ENCODE data around the gene SLC39A9.
"Not testable (repeated sequence)": the region's sequence is repeated elsewhere in the genome, so short reads cannot be mapped to it uniquely, and the experiment has no call there.

The SLC39A9 gene

DNA sequence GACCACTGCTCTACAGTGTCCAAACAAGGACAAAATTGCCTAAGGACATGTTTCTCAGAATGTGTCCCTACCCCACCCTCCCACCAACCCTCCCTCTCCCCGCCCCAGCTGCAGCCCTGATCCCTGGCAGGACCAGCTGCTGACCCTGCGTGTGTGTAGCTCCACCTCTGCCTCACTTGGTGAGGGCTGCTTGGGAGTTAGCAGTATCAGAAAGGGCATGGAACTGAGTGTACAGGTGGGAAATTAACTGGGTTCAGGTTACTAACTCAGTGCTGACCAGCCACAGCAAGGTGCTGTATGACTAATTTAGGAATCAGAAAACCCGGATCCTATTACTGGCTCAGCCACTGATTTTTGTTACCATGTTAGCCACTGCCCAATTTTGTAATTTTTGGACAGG lies 74.8 kb downstream of the SLC39A9 start:
- no peak for FAIRE-seq

DNA sequence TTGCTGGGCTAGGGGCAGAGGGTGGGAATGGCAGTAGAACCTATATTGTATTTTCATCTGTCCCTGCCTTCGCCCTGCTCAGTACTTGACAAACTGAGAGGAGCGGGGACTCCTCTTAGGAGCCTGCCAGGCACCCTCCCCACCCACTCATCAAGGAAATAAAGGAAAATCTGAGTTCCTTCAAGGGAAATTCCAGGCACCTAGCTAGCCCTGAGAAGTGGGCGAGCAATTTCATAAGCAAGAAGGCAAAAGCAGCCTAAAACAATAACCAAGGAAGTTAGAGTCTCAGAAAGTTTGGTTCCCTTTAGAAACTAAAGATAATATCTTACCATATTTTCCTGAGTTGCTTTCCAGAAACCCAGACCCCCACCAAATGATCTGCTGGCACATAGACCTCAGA lies 75.5 kb downstream of the SLC39A9 start:
- no peak for DNase-seq (ENCODE audit: insufficient read length, low spot score)
- FAIRE-seq, result no peak

More for the DNA sequence above, 74.8 kb downstream of the SLC39A9 start:
- DNase-seq (ENCODE audit: insufficient read length, low spot score), result no peak

DNA sequence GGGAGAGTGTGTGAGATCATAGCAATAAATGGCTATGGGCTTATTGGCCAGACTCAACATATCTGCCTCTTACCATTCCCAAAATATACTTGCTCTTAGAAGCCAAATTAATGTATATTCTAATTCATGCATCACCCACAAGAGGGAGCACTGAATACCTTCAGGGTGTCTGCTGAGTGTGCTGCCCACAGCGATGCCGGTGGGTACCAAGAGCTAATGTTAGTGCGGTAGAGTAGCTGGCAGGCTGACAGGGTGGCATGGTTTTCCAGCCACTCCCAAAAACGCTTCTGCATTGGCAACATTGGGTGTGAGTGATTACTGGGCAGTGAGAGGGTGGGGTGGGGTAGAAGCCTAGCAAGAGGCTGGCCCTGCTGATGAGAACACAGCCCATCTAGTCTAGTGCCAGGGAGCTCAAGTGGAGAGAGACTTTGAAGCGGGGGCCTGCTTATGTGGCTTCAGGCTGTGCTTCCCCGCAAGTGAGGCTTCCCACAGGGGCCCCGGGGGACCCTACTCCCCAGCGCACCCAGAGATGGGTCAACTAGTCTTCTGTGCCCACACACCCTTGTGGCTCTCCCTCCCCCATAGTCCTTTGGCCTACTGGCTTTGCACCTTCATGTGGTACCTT lies 76.8 kb downstream of the SLC39A9 start:
- no peak for DNase-seq (ENCODE audit: insufficient read length, low spot score)
- peak; percentile 58 for FAIRE-seq

- DNase-seq (ENCODE audit: insufficient read length, low spot score); FAIRE-seq: not testable (repeated sequence)
Measured at GRCh38 chr14:69476824-69477450, 78.4 kb downstream of the SLC39A9 start.

DNA sequence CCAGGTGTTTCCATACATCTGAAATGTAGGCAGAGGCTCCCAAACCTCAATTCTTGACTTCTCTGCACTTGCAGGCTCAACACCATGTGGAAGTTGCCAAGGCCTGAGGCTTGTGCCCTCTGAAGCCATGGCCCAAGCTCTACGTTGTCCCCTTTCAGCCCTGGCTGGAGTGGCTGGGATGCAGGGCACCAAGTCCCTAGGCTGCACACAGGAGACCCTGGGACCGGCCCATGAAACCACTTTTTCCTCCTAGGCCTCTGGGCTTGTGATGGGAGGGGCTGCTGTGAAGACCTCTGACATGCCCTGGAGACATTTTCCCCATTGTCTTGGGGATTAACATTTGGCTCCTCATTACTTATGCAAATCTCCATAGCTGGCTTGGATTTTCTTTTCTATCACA lies 79.6 kb downstream of the SLC39A9 start:
- not testable (repeated sequence) for FAIRE-seq; DNase-seq (ENCODE audit: insufficient read length, low spot score)

GRCh38 chr14:69479696-69480095 lies 81.2 kb downstream of the SLC39A9 start:
- DNase-seq (ENCODE audit: insufficient read length, low spot score) (no peak), FAIRE-seq (no peak)

DNA sequence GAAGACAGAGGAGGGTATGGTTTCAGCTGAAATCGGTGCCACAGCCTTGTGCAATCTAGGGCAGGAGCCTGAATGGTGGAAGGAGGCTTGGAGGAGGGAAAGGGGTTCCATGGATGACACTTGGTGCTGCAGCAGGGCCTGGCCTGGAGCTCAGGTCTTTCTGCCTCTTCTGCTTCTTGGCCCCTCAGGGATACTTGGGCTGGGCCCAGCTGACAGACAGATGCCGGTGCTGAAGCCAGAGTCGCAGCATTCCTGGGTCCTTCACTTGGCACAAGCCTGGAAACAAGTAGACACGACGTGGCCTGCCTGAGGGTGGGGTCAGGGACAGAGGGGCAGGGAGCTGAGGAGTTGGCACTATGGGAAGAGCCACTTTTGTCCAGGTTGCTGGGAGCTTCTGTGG lies 81.6 kb downstream of the SLC39A9 start:
- no peak for DNase-seq (ENCODE audit: insufficient read length, low spot score)
- no peak for FAIRE-seq

DNA sequence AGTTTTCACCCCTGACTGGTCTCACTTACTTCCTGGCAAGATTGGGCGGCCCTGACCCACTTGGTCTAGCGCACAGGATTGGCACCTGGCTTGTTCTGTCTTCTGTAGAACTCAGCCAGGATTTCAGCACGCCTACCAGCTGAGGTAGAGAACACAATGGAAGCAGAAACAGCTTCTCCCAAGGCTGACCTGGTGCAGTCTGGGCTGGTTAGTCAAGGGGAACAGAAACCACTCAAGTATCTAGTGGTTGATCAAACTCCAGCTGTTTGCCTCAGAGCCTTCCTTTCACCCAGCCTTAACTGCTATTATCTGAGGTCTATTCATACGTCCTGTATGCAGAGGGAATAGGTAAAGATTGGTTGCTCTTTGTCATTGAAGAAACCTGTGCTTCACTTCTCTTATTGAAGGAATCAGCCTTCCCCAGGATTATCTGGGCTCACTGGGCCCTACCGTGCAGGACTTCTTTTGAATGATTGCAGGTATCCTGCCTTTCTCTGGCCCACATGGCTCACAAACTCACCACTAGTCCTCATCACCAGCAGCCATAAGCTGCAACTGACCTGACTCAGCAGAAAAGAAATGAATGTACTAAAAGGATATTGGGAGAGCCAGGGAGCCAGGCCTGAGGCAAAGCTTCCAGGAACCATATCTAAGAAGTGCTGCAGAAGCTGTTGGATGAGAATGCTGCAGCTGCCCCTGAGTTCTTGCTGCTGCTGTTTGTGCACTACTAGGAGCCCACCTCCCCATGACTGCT lies 83.5 kb downstream of the SLC39A9 start:
- FAIRE-seq (peak; percentile 99), DNase-seq (ENCODE audit: insufficient read length, low spot score) (peak; percentile 90)

- DNase-seq (ENCODE audit: insufficient read length, low spot score), result no peak
Measured at GRCh38 chr14:69483765-69484443, 85.4 kb downstream of the SLC39A9 start.

DNA sequence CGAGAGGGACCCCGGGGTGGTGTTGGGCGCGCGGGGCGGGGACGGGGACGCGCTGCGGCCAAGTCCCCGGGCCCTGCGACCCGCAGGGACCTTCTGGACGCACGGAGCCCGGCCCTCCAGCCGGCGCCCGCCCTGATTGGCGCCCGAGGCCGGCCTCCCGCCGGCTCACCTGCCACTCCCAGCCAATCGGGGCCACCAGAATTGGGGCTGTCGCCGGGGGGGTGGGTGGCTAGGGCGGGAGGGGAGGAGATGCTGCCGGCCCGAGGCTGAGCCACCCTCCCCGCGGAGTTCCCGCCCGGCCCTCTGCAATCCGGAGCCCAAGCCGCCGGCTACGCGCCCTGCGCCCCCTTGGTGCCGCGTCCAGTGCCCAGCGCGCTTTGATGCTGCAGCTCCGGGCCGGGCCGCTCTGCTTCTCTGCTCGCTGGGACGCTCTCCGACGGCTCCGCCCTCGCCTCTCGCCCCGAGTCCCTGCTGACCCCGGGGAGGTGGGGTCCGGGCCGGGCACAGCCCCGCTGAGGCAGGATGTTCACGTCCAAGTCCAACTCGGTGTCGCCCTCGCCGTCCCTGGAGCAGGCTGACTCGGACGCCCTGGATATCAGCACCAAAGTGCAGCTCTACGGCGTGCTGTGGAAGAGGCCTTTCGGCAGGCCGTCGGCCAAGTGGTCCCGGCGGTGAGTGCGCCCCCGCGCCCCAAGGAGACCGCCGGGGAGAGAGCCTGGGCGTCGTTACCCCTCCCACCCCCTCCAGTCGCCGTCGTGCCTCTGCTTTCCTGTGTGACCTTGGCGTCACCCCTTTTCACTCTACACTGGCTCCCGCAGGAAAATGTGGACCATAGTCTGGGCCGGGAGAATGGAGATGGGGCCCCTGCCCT lies 86.2 kb downstream of the SLC39A9 start, which contains the start of gene PLEKHD1:
Gene PLEKHD1, plus strand, starts transcription at position 285 of the 871 bp plus-strand sequence. Its CDS starts 238 bp downstream, at position 523.
- DNase-seq (ENCODE audit: insufficient read length, low spot score) (no peak), FAIRE-seq (no peak)

More at GRCh38 chr14:69483765-69484443, 85.4 kb downstream of the SLC39A9 start:
- FAIRE-seq, result no peak

DNA sequence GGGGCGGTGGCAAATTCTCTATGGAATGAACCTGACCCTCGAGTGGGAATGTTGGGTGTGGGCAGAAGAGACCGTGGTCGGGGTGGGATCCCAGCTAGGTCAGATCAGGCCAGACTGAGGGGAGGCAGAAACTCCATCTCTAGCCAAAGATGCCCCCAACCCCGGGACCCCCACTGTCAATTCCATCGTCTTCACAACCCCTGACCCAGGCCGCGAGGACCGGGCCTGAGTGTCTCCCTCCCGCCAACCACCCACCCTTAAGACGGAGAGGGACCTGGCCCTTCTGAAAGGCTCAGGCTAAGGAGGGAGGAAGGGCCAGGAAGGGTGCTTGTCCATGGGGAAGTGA lies 86.8 kb downstream of the SLC39A9 start:
- FAIRE-seq (no peak), DNase-seq (ENCODE audit: insufficient read length, low spot score) (no peak)

DNA sequence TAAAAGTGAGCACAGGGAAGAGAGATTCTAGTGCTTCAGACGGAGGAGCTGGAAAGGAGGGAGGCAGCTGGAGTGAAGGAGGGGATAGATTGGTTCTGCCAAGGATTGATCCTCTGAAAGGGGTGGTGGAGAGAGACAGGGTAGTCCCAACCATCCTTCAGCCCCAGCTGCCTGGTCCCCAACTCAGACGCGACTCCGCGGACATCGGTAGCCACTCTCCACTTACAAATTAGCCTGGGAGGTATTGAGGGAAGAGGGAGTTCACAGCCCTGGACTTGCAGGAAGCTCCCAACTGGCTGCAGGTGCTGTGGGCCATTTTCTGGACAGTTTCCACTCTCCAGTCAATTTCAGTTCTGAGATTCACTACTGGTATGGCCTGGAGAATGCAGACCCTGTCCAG lies 87.2 kb downstream of the SLC39A9 start:
- FAIRE-seq, result no peak
- no peak for DNase-seq (ENCODE audit: insufficient read length, low spot score)

DNA sequence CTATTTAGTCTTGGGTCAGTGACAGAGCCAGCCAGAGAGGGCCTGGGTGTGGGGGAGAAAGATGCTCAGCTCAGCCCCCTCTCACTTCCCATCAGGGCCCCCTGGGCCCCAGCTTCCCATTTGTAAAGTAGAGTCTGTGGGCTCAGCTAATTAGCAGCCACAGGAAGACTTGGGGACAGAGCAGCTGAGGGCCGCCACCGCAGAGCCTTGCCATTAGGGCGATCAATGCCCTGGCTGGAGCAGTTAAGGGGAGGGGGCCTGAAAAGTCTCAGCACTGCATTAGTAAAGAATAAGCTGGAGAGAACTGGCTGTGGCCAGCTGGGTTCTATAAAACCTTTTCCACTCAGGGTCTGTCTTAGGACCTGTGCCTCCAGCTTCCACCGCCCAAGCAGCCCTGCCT lies 88.7 kb downstream of the SLC39A9 start:
- no peak for DNase-seq (ENCODE audit: insufficient read length, low spot score)
- FAIRE-seq, result no peak

DNA sequence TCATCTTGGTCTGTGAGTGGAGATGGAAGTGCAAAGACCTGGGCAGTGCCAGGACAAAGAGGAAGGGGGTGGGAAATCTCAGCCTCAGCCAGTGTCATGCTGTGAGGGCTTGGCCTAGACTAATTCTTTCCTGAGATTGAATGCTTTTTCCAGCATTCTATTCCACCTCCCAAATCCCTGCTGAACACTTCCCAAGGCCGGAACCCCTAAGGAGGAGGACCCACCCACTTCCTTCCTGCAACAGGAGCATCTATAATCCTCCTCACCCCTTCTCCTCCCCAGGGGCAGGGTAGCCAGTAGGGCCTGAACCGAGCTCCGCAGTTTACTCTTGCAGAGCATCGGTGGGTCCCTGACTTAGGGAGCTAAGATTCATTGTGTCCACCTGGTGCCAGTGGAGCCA lies 89.3 kb downstream of the SLC39A9 start:
- DNase-seq (ENCODE audit: insufficient read length, low spot score) (no peak), FAIRE-seq (no peak)

DNA sequence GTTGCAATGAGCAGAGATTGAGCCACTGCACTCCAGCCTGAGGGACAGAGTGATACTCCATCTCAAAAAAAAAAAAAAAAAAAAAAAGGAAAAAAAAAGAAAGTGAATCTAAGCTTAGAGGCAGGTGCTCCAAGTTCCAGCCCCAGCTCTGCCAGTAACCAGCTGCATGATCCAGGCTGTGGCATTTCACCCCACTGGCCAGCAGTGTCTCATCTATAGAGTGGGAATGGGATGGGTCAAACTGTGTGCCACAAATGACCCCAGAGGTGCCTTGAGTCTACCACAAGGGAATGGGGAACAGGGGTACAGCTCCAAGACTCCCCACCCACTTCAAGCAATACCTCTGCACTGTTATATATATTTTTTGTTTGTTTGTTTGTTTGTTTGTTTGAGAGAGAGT lies 91.0 kb downstream of the SLC39A9 start:
- DNase-seq (ENCODE audit: insufficient read length, low spot score) (no peak), FAIRE-seq (no peak)

- DNase-seq (ENCODE audit: insufficient read length, low spot score) (no peak), FAIRE-seq (no peak)
Measured at GRCh38 chr14:69490219-69490918, 91.9 kb downstream of the SLC39A9 start.

- DNase-seq (ENCODE audit: insufficient read length, low spot score), result no peak
- no peak for FAIRE-seq
Measured at GRCh38 chr14:69491193-69491592, 92.7 kb downstream of the SLC39A9 start.

GRCh38 chr14:69493038-69493437 lies 94.5 kb downstream of the SLC39A9 start:
- DNase-seq (ENCODE audit: insufficient read length, low spot score), result no peak
- FAIRE-seq, result no peak

DNA sequence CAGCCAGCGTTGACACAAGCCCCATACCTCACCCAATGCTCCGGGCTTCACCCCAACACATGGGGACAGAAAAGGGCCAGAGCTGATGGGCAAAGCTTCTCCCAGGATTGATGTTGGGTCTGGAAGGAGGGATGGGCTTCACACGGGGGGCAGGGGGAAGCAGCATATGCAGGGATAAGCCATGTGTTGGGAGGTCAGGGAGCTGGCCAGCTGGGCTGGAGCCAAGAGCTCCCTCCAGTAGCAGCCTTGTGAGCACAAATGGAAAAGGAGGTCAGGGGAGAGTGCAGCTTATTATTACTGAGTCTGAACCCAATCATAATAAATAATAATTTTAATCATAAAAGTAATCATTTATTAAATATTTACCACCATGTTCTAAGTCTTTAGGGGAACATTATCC lies 95.3 kb downstream of the SLC39A9 start:
- DNase-seq (ENCODE audit: insufficient read length, low spot score) (no peak), FAIRE-seq (no peak)
